Amygdala (tissue), 56 donors: ENCODE data around the gene KIN.
"Not testable (repeated sequence)": the region's sequence is repeated elsewhere in the genome, so short reads cannot be mapped to it uniquely, and the experiment has no call there.

Experiments used
- DNase-seq, 56 donors: peaks; one replicate each; lab custom pipeline; 2025; lab: John Stamatoyannopoulos, UW

The KIN gene

DNA sequence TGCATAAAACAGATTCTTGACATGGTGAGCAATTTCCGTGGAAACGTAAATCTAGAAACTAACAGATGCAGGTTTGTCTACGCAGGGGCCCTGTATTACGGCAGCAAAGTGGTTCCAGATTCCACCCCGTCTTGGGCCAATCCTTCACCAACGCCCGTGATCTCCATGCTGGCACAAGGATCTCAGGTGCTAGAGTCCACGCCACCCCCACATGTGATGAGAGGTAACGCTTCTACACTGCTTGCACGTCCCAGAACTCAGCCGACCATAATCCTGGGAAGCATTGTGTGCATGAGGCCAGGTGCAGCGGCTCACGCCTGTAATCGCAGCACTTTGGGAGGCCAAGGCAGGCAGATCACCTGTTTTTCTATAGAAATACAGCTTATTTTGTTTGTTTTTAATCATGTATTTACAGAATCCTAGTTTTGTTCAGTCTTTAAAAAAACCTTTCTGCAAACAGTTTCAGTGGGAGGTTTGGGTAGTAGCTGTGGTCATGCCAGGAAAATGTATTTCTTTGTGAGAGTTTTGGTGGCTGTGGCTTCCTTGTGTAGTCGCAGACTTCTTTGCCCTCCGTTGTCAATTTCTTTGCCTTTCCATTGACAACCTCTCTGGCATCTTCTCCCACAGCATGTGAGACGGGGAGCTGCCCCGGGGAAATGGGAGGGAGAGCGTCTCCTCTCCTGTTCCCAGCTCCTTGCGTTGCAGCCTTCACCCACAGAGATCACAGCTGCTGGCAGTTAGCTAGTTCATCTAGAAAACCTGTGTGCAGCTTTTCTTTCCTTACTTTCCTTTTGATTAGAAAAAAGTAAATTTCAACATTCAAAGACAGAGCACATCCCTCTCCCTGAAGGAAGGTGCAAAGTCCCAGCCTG, 49.0 kb downstream of the KIN start:
- no peak for DNase-seq

DNA sequence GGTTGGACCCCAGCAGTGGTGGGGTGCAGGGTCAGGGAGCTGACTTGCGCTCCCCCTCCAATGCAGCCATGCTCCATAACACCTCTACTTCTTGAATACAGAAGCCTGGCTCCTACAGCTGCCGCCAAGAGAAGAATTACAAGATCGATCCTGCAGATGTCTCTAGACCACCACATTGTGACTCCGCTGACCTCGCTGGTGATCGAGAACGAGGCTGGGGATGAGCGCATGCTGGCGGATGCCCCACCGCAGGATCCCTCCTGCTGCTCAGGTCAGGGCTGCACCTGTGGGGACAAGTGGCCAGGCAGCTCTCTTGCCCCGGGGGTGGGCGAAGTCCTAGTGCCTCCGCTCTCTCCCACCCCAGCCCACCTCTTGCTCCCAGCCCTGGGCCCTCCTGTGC, 53.0 kb downstream of the KIN start:
- no peak for DNase-seq

DNA sequence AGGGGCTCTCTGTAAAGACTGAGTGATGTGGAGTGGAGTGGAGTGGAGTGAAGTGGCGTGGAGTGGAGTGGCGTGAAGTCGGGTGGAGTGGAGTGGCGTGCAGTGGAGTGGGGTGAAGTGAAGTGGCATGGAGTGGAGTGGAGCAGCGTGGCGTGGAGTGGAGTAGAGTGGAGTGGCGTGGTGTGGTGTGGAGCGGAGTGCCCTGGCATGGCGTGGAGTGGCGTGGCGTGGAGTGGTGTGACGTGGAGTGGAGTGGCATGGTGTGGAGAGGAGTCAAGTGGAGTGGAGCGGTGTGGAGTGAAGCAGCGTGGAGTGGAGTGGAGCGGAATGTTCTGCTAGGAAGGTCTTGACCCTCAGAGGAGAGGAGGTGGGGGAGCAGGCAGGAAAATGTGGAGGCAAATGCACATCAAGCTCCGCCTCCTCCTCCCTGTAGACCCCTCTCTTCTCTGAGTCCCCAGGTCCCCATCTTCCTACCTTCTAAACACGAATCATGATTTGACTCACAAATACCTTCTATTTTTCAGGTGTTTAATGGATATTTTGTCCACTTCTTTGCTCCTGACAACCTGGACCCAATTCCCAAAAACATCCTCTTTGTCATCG, 64.8 kb downstream of the KIN start:
- no peak for DNase-seq

DNA sequence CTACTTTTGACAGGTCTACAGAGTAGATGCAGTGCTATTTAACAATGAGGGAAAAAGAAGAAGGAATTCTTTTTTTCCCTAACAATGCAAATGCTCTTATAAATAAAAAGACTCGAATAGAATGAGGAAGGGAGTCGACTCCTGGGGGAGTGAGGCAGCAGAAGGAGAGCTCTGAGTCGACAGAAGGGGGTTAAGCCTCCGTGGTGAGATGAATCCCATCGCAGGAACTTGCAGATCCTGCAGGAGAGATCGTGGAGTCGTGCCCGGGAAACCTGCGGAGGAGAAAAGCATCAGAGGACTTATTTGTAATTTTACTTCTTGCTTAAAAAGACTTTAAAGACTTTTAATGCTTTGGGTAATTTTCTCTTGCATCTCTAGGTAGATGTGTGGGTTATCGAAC, 67.3 kb downstream of the KIN start:
- no peak for DNase-seq

DNA sequence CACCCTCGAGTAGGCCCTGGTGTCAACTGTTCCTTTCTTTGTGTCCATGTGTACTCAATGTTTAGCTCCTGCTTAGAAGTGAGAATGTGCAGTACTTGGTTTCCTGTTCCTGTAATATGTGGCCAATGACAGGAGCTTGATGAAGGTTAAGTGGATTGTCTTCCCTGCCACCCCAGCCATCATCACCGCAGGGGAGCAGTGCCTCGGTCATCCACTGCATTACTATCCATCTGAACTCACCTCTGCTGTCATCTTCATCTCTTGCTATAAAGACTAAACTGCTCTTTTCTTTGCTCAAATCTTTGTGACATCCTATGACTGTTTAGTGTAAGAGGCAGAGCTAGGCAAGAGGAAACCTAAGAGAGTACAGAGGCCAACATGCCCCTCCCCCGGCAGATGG, 69.1 kb downstream of the KIN start:
- no peak for DNase-seq

DNA sequence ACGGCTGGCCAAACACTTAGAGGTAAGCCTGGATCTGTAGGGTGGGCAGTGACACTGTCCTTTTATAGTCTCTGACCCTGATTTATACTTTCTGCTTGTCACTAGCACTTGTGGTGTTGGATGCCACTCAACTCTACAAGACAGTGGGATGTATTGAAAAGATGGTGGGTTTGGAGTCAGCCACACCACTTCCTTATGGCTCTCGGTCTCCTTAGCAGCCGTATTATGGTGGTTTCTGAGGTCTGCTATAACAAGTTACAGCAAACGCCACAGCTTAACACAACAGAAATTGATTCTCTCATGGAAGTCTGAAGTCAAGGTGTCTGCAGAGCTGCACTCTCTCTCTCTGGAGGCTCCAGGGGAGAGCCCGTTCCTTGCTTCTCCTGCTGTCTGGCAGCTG, 70.0 kb downstream of the KIN start:
- no peak for DNase-seq

DNA sequence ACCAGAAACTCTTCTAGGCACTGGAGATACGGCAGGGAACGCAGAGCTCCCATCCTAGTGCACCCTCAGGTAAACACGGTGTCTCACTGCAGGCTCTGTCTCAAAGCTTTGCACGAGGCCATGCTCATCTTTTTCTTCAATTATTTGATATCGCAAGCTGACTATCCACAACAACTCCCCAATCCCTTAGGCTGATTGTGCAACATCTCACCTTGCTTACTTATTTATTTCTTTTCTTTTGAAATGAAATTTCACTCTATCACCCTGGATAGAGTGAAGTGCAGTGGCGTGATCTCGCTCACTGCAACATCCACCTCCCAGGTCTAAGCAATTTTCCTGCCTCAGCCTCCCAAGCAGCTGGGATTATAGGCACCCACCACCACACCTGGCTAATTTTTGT, 72.3 kb downstream of the KIN start:
- DNase-seq: no peak

DNA sequence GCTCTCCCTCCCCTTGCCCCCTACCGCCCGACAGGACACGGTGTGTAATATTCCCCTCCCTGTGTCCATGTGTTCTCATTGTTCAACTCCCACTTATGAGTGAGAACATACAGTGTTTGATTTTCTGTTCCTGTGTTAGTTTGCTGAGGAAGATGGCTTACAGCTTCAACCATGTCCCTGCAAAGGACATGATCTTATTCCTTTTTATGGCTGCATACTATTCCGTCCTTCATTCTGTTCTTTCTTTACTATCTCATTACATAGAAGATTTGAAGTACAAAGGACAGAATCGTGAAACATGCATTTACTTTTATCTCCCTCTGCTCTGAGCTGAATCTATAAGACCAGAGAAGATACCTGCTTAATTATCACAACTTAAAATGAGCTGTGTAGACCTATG, 76.7 kb downstream of the KIN start:
- not testable (repeated sequence) for DNase-seq

DNA sequence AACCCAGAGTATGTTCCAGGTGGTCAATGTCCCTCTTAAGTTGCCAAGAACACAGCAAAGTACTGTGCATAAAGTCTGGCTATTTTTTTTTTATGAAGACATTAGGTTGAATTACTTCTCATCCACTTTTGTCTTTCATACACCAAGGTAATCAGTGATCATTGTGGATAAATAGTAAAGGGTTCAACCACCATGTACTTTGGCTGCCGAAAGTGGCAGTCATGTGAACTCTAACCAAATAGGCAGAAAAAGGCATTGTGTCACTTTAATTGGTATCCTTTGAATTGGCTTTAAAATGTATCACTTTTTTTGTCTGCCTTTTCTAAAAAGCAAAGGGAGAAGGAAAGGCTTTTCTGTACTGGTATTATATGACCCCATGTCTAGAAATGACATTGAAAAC, 77.3 kb downstream of the KIN start:
- DNase-seq: no peak

DNA sequence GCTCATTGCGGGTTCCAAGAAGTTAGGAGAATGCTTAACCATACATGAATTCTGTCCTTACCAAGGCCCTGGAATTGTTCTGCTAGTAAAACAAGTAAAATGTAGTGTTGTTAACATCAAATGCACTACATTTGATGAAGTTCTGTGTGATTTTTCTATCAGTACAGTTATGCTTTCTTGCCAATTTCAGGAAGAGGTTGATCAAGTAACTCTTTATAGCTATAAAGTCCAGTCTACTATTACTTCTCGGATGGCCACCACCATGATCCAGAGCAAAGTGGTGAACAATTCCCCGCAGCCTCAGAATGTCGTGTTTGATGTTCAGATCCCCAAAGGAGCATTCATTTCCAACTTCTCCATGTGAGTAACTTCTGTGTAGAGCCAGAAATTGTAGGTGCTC, 79.0 kb downstream of the KIN start:
- DNase-seq: no peak

DNA sequence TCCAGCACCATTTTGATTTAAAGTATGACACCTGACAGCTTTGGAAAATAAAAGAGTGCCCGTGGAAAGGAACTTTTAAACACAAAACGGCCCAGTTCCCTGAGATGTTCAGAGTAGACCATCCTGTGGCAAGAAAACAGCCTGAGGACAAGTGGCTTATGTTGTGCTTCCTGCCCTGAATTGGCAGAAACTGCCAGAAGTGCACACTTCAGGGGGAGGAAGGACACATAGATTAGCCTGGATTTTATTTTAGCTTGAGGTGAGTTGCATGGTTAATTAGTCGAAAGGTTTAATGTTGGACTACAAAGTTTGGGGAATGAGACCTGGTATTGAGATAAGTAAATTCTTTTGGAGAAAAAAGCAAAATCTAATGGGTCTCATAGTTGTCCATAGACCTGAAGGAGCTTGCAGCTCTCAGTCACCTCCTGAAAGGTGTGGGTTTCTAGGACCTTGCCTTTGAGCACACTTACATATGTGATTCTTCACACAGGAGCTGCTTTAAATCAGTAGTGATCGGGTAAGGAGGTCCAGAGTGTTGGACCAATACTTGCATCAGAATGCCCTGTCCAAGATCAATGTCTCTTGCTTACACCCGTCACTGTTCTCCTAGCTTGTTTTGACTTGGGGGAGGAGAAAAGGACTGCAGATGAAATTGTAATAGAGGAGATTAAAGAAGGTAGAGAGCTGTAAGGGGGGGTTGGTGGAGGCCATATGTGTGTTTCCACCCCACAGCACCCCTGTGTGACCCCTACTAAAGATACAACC, 79.8 kb downstream of the KIN start:
- no peak for DNase-seq

DNA sequence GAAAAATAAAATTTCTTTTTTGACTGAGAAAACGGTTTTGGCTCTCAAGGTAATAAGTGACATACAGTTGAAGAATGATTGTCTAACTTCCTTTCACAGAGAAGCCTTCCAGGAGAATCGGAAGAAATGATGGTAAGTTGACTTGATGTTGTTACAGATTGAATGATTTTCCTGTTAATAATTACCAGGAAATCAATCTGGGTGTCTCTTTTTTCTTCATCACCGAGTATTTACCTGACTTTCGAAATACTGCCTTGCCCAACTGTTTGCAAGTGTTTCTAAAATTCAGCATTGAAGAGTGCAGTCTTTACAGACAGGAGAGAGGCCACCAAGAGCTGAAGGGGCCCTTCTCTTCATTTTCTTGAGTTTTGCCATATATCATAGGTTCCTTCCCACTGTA, 80.7 kb downstream of the KIN start:
- no peak for DNase-seq

DNA sequence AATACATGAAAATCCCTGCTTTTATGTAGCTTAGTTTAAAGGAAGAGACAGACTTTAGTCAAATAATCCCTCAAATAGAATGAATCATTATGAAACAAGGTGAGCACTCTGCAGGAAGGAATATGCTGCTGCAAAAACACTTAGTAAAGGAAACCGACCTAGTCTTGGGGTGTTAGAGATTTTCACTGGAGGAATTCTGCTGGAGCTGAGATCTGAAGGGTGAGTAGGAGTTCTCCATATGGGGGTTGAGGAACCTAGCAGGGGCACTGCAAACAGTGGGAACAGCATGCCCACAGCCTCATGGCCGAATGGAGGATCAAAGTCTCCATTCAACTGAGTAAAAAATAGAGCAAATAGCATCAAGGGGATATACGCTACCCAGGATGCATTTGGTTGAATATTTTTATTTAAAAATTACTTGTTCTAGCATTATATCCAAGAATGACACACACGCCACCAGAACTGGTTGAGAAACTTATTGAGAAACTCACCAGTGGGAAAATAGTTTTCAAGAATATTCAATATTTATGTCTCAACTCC, 81.2 kb downstream of the KIN start:
- DNase-seq: no peak

DNA sequence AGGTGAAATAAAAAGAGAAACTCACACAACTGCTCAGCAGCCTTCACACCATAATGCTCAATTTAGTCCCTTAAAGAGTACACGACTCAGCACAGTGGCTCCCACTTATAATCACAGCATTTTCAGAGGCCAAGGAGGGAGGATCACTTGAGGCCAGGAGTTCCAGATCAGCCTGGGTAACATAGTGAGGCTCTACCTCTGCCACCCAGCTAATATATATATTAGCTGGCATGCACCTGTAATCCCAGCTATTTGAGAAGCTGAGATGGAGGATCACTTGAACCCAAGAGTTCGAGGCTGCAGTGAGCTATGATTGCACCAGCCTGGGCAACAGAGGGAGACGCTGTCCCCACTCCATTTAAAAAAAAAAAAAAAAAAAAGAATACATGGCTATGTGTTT, 82.5 kb downstream of the KIN start:
- DNase-seq: no peak

DNA sequence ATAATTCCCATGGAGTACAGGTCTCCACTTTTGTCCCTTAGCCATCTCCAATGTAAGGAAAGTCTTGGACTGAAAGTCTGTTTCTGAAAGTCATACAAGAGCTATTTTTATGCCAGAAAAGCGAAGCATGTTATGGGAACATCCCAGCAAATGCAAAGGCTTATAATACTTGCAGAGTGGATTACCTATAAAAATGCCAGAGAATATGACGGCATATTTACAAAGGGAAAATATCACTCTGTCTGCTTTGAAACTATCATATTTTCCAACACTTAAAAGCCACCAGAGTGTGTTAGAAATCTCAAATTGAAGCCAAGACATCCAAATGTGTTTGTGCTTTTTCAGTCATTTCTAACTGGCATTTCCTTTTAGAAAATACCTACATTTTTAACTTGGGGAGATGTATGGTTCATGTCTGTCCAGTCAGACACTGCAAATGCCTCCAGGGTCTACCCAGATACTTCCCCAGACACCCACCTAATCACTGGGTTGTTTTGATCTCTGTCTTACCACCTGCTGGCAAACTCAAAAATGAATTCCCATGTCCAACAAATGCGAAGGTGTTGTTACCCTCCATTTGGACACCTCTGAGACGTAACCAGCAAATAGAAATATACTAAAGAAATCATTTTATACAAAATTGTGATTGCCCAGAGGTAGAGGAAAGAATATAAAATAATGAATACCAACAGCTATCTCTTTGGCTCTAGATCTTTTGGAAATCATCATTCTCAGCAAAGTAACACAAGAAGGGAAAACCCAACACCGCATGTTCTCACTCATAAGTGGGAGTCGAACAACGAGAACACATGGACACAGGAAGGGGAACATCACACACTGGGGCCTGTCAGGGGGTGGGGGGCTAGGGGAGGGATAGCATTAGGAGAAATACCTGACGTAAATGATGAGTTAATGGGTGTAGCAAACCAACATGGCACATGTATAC, 83.4 kb downstream of the KIN start:
- DNase-seq: no peak

DNA sequence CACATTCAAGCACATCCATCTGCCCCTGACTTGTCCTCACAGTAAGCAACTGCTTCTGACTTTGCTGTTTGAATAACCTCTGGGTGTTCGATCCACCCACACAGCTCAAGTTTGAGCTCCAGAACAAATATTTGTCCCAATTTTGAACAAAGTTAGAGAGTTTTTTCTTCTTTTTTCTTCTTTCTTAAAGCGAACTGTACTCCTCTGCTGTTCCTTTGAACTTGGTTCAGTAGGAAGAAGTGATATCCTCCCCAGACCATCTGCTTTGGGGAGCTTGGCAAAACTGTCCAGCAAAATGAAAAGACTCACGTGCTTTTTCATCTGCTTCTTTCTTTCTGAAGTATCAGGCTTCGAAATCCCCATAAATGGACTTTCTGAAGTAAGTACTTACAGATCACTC, 84.7 kb downstream of the KIN start, which contains the start of gene ITIH2:
TSS of gene ITIH2 (plus strand) at position 177 of the 400 bp plus-strand sequence. CDS start at position 296, 119 bp downstream.
- no peak for DNase-seq

DNA sequence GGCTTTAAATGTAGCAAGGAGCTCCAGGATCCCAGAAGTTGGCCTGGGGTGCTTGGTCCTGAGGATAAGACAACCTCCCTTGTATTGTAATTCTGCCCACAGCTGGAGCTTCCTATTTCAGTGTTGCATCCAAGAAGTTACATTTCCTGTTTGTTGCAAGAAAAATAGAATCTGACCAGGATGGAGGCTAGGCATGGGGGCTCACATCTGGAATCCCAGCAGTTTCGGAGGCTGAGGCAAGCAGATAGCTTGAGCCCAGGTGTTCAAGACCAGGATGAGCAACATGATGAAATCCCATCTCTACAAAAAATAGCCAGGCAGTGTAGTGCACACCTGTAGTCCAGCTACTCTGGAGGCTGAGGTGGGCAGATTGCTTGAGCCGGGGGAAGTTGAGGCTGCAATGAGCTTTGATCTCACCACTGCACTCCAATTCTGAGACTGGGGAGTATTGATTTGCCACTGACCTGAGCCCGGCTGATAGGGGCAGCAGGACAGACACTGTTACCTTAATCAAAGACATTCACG, 85.4 kb downstream of the KIN start:
- DNase-seq: no peak

DNA sequence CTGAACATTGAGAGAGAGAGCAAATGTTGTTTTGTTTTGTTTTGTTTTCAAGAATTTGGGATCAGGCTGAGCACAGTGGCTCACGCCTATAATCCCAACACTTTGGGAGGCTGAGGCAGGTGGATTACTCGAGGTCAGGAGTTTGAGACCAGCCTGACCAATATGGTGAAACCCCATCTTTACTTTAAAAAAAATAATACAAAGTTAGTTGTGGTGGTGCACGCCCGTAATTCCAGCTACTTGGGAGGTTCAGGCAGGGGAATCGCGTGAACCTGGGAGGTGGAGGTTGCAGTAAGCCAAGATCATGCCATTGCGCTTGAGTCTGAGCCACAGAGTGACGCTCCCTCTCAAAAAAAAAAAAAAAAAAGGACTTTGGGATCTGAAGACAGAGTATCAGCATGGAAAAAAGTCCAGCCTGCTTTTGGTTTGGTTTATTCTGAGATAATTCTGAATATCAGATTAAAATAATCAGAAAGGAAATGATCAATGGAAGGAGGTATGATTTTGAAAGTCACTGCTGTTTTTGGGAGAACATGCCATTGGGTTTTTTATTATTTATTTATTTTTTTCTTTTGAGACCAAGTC, 86.5 kb downstream of the KIN start:
- DNase-seq: no peak
